ENCODE results near the gene HES5. TPM values are rescaled to one million over a fixed set of nuclear protein-coding genes. Genes with fewer than 3 reads are reported as not detected.

The HES5 gene
- polyA plus RNA-seq, 3 donors: not detected

- Histone ChIP-seq H3K27ac (ENCODE audit: low read depth in 1 of 2, low read length in 2 of 2) (no peak overlapping the region), H3K4me1 (ENCODE audit: control insufficient read depth in 1 of 2, insufficient read depth in 2 of 2, low read length in 2 of 2) (peaks cover 35 to 39% of the 10 kb centered on the region in 2 donors), H3K4me3 (replicated peaks in 1 of 3; ENCODE audit: low read depth in 2 of 3, low read length in 3 of 3) (no peak overlapping the region), H3K9me3 (replicated peaks in 1 of 2; ENCODE audit: control insufficient read depth in 1 of 2, insufficient read depth in 1 of 2, low read length in 2 of 2) (no peaks in the 10 kb centered on the region), H3K9ac (ENCODE audit: insufficient read depth, low read length, poor library complexity, severe bottlenecking) (no peak overlapping the region), H4K20me1 (ENCODE audit: insufficient read depth, low read length) (peaks cover 58% of the 10 kb centered on the region), H3K79me2 (ENCODE audit: insufficient read depth, low read length) (peaks cover 27% of the 10 kb centered on the region), H3K4me2 (replicated peaks; ENCODE audit: extremely low read depth, low read length, poor library complexity, severe bottlenecking) (no peak overlapping the region), H3K27me3 (ENCODE audit: control insufficient read depth in 2 of 2, insufficient read depth in 2 of 2, low read length in 2 of 2) (no peaks in the 10 kb centered on the region), H3K36me3 (replicated peaks in 1 of 2; ENCODE audit: control insufficient read depth in 1 of 2, insufficient read depth in 2 of 2, low read length in 2 of 2) (peaks cover 57 to 59% of the 10 kb centered on the region in 2 donors), H2AFZ (ENCODE audit: insufficient read depth, low read depth, low read length, poor library complexity, severe bottlenecking) (no peak overlapping the region)
- no peak for TF ChIP-seq CTCF (IDR thresholded peaks at IDR 0.05)
- peak overlapping the region in 2 of 7 donors; percentile 25 to 31 for H3K27ac Mint-ChIP-seq
- WGBS (ENCODE audit: insufficient coverage): 98% methylated on average over 11 of the region's 12 CpGs
- DNase-seq: no peak
- peaks cover 40 to 54% of the 10 kb centered on the region in 2 donors for H3K36me3 Mint-ChIP-seq
- peaks cover 26% of the 10 kb centered on the region for H3K4me1 Mint-ChIP-seq
- intact Hi-C loops (cut with micrococcal nuclease): no loop called here
- peaks cover 9 to 16% (median 13%) of the 10 kb centered on the region in 3 donors for H3K27me3 Mint-ChIP-seq (ENCODE audit: low read depth in 3 of 3)
- peaks cover 0 to 3% (median 0%) of the 10 kb centered on the region in 7 donors for H3K9me3 Mint-ChIP-seq
- H3K4me3 Mint-ChIP-seq: no peak overlapping the region
These were observed 28.4 kb upstream of the HES5 start for GRCh38 chr1:2558420-2558819.

- Mint-ChIP-seq H3K27ac (peak overlapping the region in 4 of 7 donors; percentile 46 to 98 (median 76)), H3K36me3 (peaks cover 35 to 49% of the 10 kb centered on the region in 2 donors), H3K4me1 (peaks cover 26% of the 10 kb centered on the region), H3K9me3 (peaks cover 0 to 3% (median 0%) of the 10 kb centered on the region in 7 donors), H3K27me3 (ENCODE audit: low read depth in 3 of 3) (peaks cover 9 to 14% (median 13%) of the 10 kb centered on the region in 3 donors), H3K4me3 (peak overlapping the region; percentile 93 to 96)
- no peak overlapping the region for H2AFZ ChIP-seq (ENCODE audit: insufficient read depth, low read depth, low read length, poor library complexity, severe bottlenecking)
- H3K36me3 ChIP-seq (replicated peaks in 1 of 2; ENCODE audit: control insufficient read depth in 1 of 2, insufficient read depth in 2 of 2, low read length in 2 of 2): peaks cover 51 to 52% of the 10 kb centered on the region in 2 donors
- H3K4me1 ChIP-seq (ENCODE audit: control insufficient read depth in 1 of 2, insufficient read depth in 2 of 2, low read length in 2 of 2): peaks cover 35 to 39% of the 10 kb centered on the region in 2 donors
- no peak for DNase-seq
- intact Hi-C loops (cut with micrococcal nuclease): no loop called here
- no peak for TF ChIP-seq CTCF (IDR thresholded peaks at IDR 0.05)
- peaks cover 51% of the 10 kb centered on the region for H4K20me1 ChIP-seq (ENCODE audit: insufficient read depth, low read length)
- peak overlapping the region; percentile 97 for H3K4me2 ChIP-seq (replicated peaks; ENCODE audit: extremely low read depth, low read length, poor library complexity, severe bottlenecking)
- H3K27me3 ChIP-seq (ENCODE audit: control insufficient read depth in 2 of 2, insufficient read depth in 2 of 2, low read length in 2 of 2): no peaks in the 10 kb centered on the region
- H3K9ac ChIP-seq (ENCODE audit: insufficient read depth, low read length, poor library complexity, severe bottlenecking): peak overlapping the region; percentile 93
- peak overlapping the region; percentile 77 to 98 (median 82) for H3K4me3 ChIP-seq (replicated peaks in 1 of 3; ENCODE audit: low read depth in 2 of 3, low read length in 3 of 3)
- WGBS (ENCODE audit: insufficient coverage): 89% methylated on average over 28 of the region's 30 CpGs
- H3K79me2 ChIP-seq (ENCODE audit: insufficient read depth, low read length): peaks cover 27% of the 10 kb centered on the region
- H3K27ac ChIP-seq (ENCODE audit: low read depth in 1 of 2, low read length in 2 of 2): peak overlapping the region in 1 of 2 donors; percentile 97
- no peaks in the 10 kb centered on the region for H3K9me3 ChIP-seq (replicated peaks in 1 of 2; ENCODE audit: control insufficient read depth in 1 of 2, insufficient read depth in 1 of 2, low read length in 2 of 2)
These were observed 27.7 kb upstream of the HES5 start for GRCh38 chr1:2557482-2558400.
